Measurements from ENCODE around the gene ROBO4.

GRCh38 chr11:124898263-124898680 lies 607 bp upstream of the ROBO4 start:
- TF ChIP-seq CTCF (IDR thresholded peaks at IDR 0.05) (no peak), POLR2A (IDR thresholded peaks at IDR 0.05) (no peak)

Data from uterus (tissue), 2 donors.